NK-92 (cell line): Measurements from ENCODE around the gene RAD51B.
"Not testable (repeated sequence)": the region's sequence is repeated elsewhere in the genome, so short reads cannot be mapped to it uniquely, and the experiment has no call there.

Experiments used
- DNase-seq: peaks from one replicate; lab custom pipeline; 2025; ENCODE audit not compliant: unreplicated experiment; lab: John Stamatoyannopoulos, UW

The RAD51B gene

GRCh38 chr14:68418174-68419118 lies 598.9 kb downstream of the RAD51B start:
- DNase-seq: no peak

DNA sequence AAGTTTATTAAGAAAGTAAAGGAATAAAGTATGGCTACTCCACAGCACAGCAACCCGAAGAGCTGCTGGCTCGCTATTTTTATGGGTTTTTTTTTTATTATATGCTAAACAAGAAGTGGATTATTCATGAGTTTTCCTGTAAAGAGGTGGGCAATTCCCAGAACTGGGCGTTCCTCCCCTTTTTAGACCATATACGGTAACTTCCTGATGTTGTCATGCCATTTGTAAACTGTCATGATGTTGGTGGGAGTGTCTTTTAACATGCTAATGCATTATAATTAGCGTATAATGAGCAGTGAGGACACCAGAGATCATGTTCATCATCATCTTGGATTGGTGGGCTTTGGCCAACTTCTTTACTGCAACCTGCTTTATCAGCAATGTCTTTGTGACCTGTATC lies 600.8 kb downstream of the RAD51B start:
- DNase-seq: no peak

DNA sequence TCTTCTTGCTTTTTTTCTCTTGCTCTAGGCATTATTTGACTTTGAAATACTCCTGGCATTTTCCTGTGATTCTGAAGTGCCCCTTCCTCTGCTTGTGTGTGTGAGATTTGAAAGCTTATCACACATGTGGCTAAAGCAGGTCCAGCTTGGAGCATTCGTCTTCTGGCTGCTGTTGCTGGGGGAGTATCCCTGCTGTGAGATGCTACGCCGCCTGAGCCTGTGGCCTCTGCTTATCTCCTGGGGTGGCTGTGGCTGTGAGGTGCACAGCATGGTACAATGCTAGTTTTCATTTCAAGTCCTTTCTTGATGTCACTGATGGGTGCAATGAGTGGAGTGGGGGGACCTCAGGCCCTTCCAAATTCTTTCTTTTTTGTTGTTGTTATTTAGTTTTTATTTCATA lies 601.5 kb downstream of the RAD51B start:
- DNase-seq: no peak

GRCh38 chr14:68423686-68424085 lies 604.1 kb downstream of the RAD51B start:
- DNase-seq: no peak

DNA sequence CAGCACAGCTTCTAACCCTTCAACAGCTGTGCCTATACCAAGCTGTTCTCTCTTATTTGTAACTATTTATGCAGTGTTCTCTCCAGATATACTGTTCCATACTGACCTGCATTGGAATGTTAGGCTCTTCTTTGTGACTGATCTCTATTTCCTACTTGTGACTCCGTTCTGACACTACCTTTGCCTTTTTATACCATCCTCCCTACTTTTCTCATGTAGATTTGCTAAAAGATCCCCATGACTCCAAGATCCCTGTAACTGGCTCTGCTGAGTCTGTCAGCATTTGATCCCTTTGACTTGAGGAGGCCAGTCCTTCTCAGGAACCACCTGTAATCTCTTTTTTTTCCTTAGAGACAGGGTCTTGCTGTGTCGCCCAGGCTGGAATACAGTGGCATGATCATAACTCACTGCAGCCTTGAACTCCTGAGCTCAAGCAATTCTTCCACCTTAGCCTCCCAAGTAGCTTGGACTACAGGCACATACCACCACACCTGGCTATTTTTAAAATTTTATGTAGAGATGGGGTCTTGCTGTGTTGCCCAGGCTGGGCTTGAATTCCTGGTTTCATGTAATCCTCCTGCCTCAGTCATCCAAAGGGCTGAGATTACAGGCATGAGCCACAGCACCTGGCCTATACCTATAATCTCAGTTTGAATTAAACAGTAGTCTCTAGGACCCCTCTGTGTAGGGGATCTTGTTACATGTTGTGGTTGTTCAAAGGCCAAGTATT lies 605.0 kb downstream of the RAD51B start:
- DNase-seq: no peak

- no peak for DNase-seq
These were observed 607.3 kb downstream of the RAD51B start for GRCh38 chr14:68426661-68427549.

- DNase-seq: no peak
These were observed 607.9 kb downstream of the RAD51B start for GRCh38 chr14:68427550-68427890.

- DNase-seq: not testable (repeated sequence)
These were observed 609.3 kb downstream of the RAD51B start for GRCh38 chr14:68428900-68429299.

DNA sequence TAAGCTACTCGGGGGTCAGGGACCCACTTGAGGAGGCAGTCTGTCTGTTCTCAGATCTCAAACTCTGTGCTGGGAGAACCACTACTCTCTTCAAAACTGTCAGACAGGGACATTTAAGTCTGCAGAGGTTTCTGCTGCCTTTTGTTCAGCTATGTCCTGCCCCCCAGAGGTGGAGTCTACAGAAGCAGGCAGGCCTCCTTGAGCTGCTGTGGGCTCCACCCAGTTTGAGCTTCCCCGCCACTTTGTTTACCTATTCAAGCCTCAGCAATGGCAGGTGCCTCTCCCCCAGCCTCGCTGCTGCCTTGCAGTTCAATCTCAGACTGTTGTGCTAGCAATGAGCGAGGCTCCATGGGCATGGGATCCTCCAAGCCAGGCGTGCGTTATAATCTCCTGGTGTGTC lies 614.6 kb downstream of the RAD51B start:
- not testable (repeated sequence) for DNase-seq

DNA sequence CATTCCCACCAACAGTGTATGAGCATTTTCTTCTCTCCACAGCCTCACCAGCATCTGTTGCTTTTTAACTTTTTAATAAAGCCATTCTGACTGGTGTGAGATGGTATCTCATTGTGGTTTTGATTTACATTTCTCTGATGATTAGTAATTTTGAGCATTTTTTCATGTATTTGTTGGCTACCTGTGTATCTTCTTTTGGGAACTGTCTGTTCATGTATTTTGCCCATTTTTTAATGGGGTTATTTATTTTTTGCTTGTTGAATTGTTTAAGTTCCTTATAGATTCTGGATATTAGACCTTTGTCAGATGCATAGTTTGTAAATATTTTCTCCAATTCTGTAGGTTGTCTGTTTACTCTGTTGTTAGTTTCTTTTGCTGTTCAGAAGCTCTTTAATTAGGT lies 616.1 kb downstream of the RAD51B start:
- not testable (repeated sequence) for DNase-seq

- no peak for DNase-seq
These were observed 620.1 kb downstream of the RAD51B start for GRCh38 chr14:68439676-68440075.

GRCh38 chr14:68440820-68441219 lies 621.2 kb downstream of the RAD51B start:
- no peak for DNase-seq

DNA sequence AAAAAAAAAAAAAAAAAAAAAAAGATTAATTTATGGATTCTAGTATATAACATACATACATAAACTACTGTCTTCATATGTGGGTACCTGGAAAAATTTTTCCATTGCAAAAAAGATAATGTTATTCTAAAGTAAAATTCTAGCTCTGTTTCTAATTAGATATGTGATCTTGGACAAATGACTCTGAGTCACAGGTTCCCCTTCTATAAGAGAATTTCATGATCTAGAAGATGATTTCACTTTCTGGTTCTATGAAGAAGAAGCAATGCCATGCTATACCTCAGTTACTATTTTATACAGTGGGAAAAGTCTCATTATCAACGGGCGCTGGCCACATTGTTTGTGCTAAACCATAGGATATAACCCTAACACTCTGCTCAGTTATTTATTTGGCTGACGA lies 622.0 kb downstream of the RAD51B start:
- DNase-seq: no peak

GRCh38 chr14:68442828-68443629 lies 623.5 kb downstream of the RAD51B start:
- DNase-seq: no peak

- no peak for DNase-seq
These were observed 625.0 kb downstream of the RAD51B start for GRCh38 chr14:68444449-68445168.

- DNase-seq: no peak
These were observed 626.9 kb downstream of the RAD51B start for GRCh38 chr14:68446243-68447040.

DNA sequence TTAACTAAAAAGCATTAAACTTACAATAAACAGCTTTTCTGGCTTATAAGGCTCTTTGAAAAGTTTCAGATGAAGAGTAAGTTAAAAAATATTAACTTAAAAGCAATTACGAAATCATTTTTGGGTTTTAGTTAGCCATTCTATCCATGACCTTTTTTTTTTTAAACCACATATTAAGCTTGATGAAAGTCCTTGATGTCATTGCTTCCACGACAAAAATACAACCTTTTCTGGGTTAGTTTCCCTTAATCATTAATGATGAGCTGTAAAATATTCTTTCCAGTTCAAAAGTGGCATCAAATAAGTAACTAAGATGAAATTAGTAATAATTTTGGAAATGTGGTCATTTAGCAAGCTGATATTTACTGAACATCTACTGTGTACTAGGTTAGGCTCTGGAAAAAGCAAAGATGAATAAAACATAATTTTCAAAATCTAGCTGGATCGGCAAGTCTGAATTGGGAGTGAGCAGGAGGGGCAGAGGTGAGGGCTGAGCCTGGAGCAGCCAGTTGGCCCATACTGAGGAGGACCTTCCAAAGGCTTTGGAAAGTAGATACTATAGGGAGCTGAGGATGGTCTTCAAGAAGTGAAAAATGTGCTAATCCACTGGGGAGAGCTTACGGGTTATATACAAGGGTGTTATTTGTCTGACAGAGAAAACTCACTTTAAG lies 628.1 kb downstream of the RAD51B start:
- no peak for DNase-seq

DNA sequence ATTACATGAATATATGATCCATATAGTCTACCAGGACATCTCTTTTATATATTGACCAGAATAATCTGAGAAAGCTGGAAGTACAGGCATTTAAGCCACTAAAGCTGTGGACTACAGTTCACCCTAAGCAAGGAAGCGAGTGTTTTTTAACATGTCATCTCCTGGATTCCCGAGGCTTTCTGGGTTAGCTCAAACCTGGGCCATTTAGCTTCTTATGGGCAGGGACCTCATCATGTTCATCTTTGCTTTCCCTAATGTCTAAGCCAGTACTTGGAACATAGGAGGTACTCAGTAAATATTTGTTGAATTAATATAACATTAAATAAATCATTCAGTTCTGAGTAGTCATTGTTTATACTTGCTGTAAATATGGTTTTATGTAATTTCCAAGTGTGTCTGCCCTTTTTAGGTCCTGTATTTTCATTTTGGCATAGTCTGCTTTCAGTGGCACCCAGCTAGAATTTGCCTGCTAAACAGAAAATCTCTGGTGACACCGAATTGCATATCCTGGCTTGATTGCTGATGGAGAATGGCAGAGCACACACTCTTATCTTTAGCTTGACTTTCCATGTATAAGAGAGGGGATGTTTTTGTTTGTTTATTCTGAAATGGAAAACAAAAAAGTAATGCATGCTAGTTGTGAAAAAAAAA lies 628.8 kb downstream of the RAD51B start:
- no peak for DNase-seq
